Thyroid gland (tissue), 4 donors: Measurements from ENCODE around the gene FASTK. TPM values are rescaled to one million over a fixed set of nuclear protein-coding genes. Genes with fewer than 3 reads are reported as not detected.
"Not testable (repeated sequence)": the region's sequence is repeated elsewhere in the genome, so short reads cannot be mapped to it uniquely, and the experiment has no call there.

ENCODE experiments used
- DNase-seq, 2 donors: peaks; one replicate each; pipeline ENCODE4 v3.0.0-alpha.2; 2019
- H3K27ac ChIP-seq, 3 donors: fragments of 200-600 bp; sonication (generic); 1 replicate in 2 of 3; 2 replicates in 1 of 3; pipeline ENCODE4 v1.5.1; 2016 to 2019; ENCODE audit warnings: mild to moderate bottlenecking in 1 of 3, moderate library complexity in 1 of 3
- H3K27me3 ChIP-seq: fragments of 200-600 bp; sonication (generic); one replicate; pipeline ENCODE4 v1.5.1; 2019
- H3K36me3 ChIP-seq, 2 donors: fragments of 200-600 bp; sonication (generic); one replicate each; pipeline ENCODE4 v1.5.1; 2016 to 2019
- H3K4me1 ChIP-seq, 2 donors: fragments of 200-600 bp; sonication (generic); one replicate each; pipeline ENCODE4 v1.5.1; 2017 to 2019
- H3K4me3 ChIP-seq, 3 donors: fragments of 200-600 bp; sonication (generic); replicated peaks in 1 of 3; 1 replicate in 2 of 3; 2 replicates in 1 of 3; pipeline ENCODE4 v1.5.1; 2016; ENCODE audit warnings: mild to moderate bottlenecking in 1 of 3
- H3K9me3 ChIP-seq: fragments of 200-600 bp; sonication (generic); one replicate; pipeline ENCODE4 v1.5.1; 2017
- POLR2A ChIP-seq, 2 donors: fragments of 450-650 bp; IDR thresholded peaks; one replicate each; pipeline ENCODE4 v1.6.1; 2017; ENCODE audit warnings: antibody characterized with exemption in 2 of 2, mild to moderate bottlenecking in 2 of 2, moderate library complexity in 1 of 2
- WGBS, 2 donors: methylation state at CpG; one replicate each; pipeline ENCODE4 v1.1.5; 2017; 5-methylcytosine and 5-hydroxymethylcytosine counted together
- intact Hi-C: fragments of 100-400 bp; cut with DNase I; formaldehyde crosslinking; loops from one replicate; pipeline ENCODE4 v1.15.1; 2023
- total RNA-seq, 4 donors: library from RNA; depleted of rRNA; stranded (reverse); fragments of >200 nt; gene quantifications; one replicate each; pipeline ENCODE4 v1.2.3, GENCODE V29; 2016
- TF ChIP-seq, protein P1 (sequence below), 6 experiments: fragments of 200-600 bp in 3 of 6; fragments of 450-650 bp in 3 of 6; sonication (generic) in 3 of 6; IDR thresholded peaks; one replicate each; pipeline ENCODE4 v1.5.1; 2016 to 2019; ENCODE audit warnings: antibody characterized with exemption in 6 of 6, mild to moderate bottlenecking in 2 of 6, inconsistent platforms in 1 of 6, moderate library complexity in 1 of 6

FASTK gene
- total RNA-seq, 4 donors from 2014 or later, result 71.8 to 114 (median 78.8) TPM

DNA sequence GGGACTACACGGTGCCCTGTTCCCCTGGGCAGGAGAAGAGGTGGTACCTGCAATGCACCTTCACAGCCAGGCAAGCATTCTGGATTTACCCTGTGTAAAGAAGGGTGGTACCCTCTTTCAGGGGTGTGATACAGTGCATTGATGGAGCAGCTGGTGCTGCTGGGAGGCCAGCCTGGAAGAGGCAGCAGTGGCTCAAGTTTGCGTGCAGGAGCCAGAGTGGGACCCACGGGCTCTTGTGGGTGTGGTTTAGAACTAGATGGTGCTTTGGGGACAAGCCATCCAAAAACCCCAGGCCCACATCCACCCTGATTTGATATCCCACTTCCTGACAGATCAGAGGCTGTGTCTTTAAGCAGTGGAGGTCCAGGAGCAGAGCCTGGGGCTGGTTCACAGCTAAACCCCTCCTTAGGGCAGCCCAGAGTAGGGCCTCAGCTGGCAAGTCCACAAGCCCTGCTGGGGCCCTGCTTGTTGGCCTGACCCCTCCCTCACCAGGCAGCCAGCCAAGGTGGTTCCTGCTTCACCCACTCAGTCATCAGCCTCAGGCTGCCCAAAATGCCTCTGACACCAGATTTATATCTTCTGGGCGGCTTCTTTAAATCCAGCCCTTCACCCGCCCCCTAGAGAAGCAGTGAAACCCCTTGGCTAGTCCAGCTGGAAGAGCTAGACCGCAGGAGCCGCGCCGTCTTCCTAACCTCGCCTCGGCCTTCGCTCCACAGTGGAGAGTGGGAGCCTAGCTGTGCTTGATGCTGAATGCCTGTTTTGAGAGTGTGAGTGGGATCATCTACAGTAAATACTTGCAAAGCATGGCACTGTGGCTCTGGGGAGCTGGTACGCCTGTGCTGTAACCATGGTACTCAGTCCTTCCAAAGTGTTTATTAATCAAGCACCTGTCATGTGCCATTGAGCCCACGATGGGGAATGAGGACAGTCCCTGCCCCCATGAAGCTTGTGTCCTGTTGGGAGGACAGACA lies 33.7 kb downstream of the FASTK start:
- Histone ChIP-seq H3K9me3 (no peaks in the 10 kb centered on the region), H3K4me1 (peaks cover 0 to 13% of the 10 kb centered on the region in 2 donors), H3K4me3 (no peak overlapping the region), H3K27me3 (no peaks in the 10 kb centered on the region), H3K36me3 (peaks cover 0 to 3% of the 10 kb centered on the region in 2 donors), H3K27ac (no peak overlapping the region)
- peak; percentile 29 to 44 for DNase-seq
- intact Hi-C loops, result no loop called here
- TF ChIP-seq, protein P1, sequence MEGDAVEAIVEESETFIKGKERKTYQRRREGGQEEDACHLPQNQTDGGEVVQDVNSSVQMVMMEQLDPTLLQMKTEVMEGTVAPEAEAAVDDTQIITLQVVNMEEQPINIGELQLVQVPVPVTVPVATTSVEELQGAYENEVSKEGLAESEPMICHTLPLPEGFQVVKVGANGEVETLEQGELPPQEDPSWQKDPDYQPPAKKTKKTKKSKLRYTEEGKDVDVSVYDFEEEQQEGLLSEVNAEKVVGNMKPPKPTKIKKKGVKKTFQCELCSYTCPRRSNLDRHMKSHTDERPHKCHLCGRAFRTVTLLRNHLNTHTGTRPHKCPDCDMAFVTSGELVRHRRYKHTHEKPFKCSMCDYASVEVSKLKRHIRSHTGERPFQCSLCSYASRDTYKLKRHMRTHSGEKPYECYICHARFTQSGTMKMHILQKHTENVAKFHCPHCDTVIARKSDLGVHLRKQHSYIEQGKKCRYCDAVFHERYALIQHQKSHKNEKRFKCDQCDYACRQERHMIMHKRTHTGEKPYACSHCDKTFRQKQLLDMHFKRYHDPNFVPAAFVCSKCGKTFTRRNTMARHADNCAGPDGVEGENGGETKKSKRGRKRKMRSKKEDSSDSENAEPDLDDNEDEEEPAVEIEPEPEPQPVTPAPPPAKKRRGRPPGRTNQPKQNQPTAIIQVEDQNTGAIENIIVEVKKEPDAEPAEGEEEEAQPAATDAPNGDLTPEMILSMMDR (IDR thresholded peaks at IDR 0.05), result no peak
- TF ChIP-seq POLR2A (IDR thresholded peaks at IDR 0.05), result no peak
- 49 to 53% methylated on average over 11 to 13 of the region's 14 CpGs for WGBS, 2 donors

DNA sequence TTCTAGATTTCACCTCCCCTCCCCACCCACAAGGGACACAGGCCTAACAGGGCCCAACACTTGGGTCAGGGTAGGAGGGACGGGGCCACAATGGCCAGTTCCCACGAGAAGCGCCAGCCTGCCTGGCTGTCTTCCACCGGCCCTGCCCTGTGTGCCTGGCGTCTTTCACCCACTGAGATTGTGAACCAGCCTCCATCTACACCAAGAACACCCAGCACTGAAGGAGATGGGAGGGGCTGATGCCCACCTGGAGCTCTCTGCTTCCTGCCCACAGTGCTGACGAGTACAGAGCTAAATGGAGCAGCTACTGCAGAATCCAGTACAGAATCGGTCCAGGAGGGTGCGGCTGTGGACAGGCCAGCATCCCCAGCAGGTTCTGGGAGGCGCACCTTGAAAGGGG lies 34.6 kb downstream of the FASTK start:
- intact Hi-C loops, result no loop called here
- H3K4me3 ChIP-seq, result no peak overlapping the region
- H3K27ac ChIP-seq, result no peak overlapping the region
- no peaks in the 10 kb centered on the region for H3K9me3 ChIP-seq
- WGBS, 2 donors, result 88 to 93% methylated on average over 9 of the region's 9 CpGs
- H3K4me1 ChIP-seq, result peaks cover 0 to 10% of the 10 kb centered on the region in 2 donors
- no peak for TF ChIP-seq POLR2A (IDR thresholded peaks at IDR 0.05)
- TF ChIP-seq, protein P1 (IDR thresholded peaks at IDR 0.05), result no peak
- peaks cover 0 to 3% of the 10 kb centered on the region in 2 donors for H3K36me3 ChIP-seq
- no peak for DNase-seq
- no peaks in the 10 kb centered on the region for H3K27me3 ChIP-seq

DNA sequence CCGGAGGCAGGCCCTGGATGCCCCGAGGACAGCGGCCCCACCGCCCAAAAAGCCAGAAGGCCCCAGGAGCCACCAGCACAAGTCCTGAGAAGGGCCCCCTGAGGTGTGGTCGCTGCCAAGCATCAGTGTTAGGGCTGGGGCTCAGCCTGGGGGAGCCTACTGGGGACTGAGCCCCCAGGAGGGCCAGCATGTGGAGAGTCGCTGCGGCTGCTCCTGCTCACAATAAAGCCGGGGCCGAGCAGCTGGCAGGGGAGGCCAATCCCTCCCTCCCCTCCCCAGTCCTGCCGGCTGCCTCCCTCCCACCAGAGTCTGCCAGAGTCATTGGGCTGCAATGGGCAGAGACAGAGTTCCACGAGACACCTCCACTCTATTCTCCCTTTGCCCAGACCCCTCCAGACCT lies 35.3 kb downstream of the FASTK start:
- WGBS, 2 donors, result 82 to 84% methylated on average over 6 to 9 of the region's 11 CpGs
- TF ChIP-seq POLR2A (IDR thresholded peaks at IDR 0.05), result no peak
- TF ChIP-seq, protein P1 (IDR thresholded peaks at IDR 0.05), result no peak
- H3K4me3 ChIP-seq, result no peak overlapping the region
- DNase-seq, result no peak
- H3K27me3 ChIP-seq, result no peaks in the 10 kb centered on the region
- H3K36me3 ChIP-seq, result peaks cover 0 to 3% of the 10 kb centered on the region in 2 donors
- H3K27ac ChIP-seq, result no peak overlapping the region
- peaks cover 0 to 7% of the 10 kb centered on the region in 2 donors for H3K4me1 ChIP-seq
- intact Hi-C loops, result no loop called here
- no peaks in the 10 kb centered on the region for H3K9me3 ChIP-seq

DNA sequence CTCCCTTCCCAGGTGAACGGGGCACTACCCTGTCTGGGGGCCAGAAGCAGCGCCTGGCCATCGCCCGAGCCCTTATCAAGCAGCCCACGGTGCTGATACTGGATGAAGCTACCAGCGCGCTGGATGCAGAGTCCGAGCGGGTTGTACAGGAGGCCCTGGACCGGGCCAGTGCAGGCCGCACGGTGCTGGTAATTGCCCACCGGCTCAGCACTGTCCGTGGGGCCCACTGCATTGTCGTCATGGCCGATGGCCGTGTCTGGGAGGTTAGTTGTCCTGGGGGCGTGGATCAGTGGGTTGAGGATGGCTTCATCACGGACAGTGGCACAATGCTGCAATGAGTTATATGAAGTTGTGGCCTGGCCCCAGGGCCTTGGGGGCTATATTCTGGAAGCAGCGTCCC lies 36.6 kb downstream of the FASTK start:
- Histone ChIP-seq H3K36me3 (peaks cover 0 to 3% of the 10 kb centered on the region in 2 donors), H3K9me3 (no peaks in the 10 kb centered on the region), H3K4me1 (peaks cover 0 to 17% of the 10 kb centered on the region in 2 donors), H3K27ac (no peak overlapping the region), H3K27me3 (no peaks in the 10 kb centered on the region), H3K4me3 (no peak overlapping the region)
- 92% methylated on average over 13 to 20 of the region's 20 CpGs for WGBS, 2 donors
- DNase-seq, result no peak
- intact Hi-C loops, result no loop called here
- TF ChIP-seq, protein P1 (IDR thresholded peaks at IDR 0.05), result no peak
- no peak for TF ChIP-seq POLR2A (IDR thresholded peaks at IDR 0.05)

DNA sequence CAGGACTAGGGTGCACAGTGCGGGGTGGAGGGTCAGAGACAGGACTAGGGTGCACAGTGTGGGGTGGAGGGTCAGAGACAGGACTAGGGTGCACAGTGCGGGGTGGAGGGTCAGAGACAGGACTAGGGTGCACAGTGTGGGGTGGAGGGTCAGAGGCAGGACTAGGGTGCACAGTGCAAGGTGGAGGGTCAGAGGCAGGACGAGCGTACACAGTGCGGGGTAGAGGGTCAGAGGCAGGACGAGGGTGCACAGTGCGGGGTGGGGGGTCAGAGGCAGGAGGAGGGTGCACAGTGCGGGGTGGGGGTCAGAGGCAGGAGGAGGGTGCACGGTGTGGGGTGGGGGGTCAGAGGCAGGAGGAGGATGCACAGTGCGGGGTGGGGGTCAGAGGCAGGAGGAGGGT lies 37.2 kb downstream of the FASTK start:
- not testable (repeated sequence) for H3K27me3 ChIP-seq, H3K4me3 ChIP-seq
- WGBS, 2 donors, result 91 to 95% methylated on average over 10 of the region's 10 CpGs

More for the DNA sequence above, 37.2 kb downstream of the FASTK start:
- intact Hi-C loops, H3K27ac ChIP-seq, H3K9me3 ChIP-seq, DNase-seq, H3K36me3 ChIP-seq: not testable (repeated sequence)
- H3K4me1 ChIP-seq, result peaks cover 0 to 22% of the 10 kb centered on the region in 2 donors
